TTC549 (cell line): ENCODE data around the gene PCBP2.

Experiments
- FAIRE-seq: peaks from 2 replicates; lab custom pipeline; 2012; peaks lifted over from hg19 to GRCh38; lab: Jason Lieb, UNC

The PCBP2 gene

DNA sequence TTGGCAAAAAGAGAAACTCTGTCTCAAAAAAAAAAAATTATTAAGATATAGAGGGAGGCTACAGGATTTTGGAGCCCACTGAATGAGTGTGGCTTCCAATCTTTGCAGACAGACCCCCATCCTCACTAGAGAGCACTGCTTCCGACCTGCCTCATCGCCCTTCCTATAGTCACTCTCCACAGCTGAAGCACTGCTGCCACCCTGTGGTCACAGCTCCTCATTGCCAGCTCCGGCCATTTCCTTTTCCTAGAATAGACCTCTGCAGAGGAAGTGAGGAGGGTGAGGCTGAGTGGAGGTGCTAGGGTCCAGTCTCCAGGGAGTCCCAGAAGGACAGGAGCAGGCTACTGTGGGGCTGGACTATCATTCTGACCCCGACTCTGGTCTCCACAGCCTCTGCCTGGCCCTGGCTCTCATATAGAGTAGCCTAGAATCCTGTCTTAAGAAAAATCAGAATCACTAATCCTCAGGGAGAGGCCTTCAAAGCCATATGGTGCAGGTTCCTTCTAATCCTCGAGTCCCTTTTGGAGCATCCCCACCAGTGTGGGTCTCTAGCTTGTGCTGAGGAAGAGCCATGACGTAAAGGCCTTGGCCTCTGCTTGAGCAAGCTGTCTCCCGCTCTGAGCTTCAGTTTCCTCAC is 56.8 kb downstream of the PCBP2 start:
- FAIRE-seq = no peak

DNA sequence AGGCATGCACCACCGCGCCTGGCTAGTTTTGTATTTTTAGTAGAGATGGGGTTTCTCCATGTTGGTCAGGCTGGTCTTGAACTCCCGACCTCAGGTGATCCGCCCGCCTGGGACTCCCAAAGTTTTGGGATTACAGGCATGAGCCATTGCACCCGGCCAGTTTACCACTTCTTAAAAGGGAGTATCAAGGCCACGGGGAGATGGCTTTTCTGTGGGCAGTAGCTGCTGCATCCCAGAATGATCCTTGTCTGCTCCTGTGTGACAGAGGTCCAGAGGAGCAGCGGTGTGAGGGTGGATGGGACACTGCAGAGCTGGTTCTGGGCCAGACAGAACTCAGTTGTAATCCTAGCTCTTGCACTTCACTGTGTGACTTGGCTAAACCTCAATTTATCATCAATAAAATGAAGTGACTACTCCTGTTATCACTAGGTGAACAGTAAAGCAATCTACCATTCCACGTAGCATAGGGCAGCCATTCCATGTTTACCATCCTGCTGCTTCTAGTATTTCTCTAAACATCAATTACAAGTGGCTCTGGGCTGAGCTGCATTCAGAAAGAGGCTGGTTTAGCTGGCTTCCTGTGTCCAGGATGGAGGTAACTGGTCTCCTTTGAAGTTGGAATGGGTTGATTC is 58.4 kb downstream of the PCBP2 start:
- no peak for FAIRE-seq

DNA sequence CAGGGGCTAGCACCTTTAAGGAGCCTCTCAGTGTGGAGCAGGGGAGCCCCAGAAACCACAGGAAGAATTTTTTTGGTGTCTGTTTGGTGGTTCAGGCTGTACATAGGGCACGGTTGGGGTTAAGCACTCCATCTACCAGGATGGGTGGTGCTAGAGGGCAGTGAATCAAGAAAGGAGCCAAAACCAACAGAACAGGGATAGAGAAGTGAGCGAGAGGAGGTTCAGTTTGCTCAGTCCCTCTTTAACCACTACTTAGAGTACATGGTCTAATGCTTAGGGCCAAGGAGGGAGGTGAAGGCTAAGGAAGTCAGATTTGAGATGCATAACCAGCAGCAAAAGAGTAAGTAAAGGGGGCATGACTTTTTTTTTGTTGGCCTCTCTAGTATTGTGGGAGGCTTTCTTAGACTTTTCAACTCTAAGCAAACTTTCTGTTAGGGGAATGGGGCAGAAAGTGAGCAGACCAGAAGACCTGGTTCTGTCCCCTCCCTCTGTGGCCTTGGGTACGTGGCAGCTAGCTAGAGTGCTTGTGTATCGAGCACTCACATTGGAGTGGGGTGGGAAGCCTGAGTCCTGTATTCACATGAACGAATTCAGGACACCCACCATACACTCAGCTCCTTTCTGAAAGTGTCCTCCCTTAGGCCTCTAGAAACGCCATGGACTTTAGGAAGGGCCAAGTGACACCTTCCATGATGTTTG is 62.0 kb downstream of the PCBP2 start:
- no peak for FAIRE-seq

DNA sequence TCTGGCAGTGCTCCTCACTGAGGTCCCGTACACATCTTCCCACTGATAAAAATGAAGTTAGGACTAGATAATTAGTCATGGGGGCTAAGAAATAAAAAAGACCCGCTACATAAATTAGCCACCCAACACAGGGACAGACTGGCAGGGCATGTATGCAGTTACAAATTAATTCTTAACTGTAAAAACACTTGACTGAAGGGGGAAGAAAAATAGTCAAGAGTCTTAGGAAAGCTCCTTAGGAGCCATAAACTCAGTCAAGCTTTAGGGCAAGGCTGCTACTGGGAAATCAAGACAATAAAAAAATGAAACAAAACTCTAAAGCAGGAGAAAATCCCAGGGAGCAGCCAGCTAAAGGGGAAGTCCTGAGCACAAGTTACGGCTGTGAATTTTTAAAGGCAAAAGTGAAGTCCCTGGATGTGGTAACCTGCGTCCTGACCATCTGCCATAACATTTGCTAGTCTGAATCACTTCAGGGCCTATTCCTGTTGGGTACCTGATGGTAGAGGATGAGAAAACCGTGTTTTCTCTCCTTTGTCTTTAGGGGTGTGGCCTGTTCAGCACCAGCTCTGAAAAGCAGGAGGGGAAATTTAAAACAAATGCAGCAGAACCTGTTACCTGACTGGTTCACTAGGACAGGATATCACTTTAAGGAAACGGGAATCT is 62.9 kb downstream of the PCBP2 start:
- FAIRE-seq = no peak

DNA sequence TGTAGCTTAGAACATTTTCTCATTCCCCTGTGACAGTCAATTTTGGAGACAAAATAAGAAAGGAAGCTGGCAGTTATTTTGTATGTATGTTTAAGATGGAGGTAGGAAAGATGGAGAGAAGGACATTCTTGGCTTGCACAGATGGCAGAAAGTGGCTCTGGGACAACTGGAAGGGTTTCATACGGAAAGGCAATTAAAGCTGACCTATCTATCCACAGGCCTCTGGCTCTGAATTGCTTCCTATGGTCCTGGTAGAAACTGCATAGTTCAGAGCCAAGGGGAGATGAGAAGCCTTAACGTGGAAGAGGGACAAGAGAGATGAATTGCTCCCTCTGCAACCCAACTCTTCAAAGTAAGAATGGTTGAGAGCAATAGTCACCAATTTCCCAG is 63.4 kb downstream of the PCBP2 start:
- no peak for FAIRE-seq

DNA sequence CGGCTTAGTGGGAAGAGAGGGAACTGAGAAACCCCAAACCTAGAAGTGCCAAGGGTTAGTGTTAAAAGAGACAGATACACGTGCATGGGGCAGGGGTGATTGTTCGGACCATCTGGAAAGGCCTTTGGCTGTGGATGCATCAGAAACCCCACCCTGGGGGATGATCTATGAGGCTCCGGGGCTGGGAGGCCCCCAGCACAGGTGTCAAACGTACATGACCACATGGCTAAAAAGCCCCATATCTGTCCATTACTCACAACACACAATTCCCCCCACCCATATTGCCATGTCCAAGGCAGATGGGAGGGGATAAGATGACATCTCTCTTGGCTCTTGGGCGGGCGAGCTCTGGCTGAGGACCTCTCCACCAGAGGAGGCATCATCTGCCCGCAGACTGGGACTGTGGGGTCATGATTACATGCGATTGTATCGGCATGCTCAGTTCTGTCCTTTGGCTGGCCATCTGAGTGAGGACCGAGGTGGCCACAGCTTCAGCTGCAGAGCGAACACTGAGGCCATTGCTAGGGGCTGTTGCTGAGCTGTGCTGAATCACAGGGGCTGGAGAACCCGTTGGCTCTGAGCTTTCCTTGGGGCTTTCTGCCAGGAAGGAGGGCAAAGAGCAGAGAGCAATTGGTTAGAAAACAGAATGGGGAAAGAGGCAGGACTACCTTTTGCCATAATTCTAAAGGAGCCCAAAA is 65.0 kb downstream of the PCBP2 start:
- no peak for FAIRE-seq

DNA sequence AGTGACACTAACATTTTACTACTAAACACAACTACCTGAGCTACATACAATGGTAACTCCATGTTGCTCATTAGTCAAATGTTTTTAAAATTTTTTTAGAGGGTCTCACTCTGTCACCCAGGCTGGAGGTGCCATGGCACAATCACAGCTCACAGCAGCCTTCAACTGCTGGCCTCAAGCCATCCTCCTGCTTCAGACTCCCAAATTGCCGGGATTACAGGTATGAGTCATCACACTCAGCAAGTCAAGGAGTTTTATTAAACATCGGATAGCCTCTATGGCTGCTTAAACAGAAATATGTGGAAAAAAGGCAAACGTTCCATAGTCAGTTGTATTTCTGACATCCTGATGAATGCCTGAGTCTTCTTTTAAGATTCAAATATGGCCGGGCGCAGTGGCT is 66.5 kb downstream of the PCBP2 start:
- no peak for FAIRE-seq

DNA sequence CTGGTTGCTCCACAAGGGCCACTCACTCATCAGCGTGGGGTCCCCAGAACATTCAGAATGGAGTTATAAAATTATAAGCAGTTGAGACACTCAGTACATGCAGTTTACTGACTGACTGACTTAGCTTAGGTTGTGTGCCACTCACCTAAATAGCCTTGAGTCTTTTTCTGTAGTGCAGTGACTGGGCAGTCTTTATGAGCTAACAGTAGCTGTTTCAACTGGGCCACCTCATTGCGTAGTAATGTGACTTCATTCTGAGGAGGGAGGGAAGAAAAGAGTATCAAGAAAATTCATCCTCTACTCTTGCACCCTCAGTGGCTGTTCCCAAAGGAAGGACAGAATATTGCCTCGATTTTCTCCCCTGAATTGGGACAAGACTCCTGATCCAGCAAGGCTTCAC is 71.2 kb downstream of the PCBP2 start:
- no peak for FAIRE-seq

DNA sequence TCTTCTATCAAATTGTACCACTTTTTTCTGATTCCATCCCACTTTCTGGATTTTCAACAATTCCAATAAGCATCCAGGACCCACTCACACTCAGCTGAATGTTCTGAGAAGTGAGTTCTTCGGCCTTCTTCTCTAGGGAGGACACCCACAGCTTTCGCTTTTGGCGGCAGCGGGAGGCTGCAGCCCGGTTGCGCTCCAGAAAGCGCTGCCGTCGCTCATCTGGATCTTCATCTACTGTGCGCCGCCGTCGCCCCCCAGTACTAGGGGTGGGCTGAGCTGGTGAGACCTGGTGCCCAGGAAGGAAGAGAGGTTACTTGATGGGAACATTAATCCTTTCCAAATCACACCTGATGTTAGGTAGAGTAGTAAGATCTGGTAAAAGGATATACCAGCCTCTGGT is 72.6 kb downstream of the PCBP2 start:
- no peak for FAIRE-seq

DNA sequence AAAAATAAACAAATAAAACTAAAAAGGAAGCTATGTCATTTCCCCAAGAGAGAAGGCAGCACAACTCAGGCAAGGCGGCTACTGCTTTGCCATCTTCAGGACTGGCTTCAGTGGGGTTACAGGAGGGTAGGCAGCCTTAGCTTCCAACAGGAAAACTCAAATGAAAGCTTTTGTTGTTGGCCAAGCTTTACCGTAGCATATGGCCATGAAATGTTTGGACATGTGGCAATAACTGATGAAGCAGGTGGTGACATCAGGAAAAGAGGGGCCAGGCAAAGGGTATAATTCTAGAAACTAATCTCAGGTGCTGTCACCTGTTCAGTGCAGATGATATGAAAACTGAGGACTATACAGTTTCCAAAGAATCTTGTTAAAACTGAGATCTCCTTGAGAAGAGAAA is 78.2 kb downstream of the PCBP2 start:
- FAIRE-seq = no peak
